Lower leg skin (tissue), 3 donors: Measurements from ENCODE around the gene GPC4.

Experiments
- CTCF ChIP-seq, 3 donors: fragments of 450-650 bp; IDR thresholded peaks; one replicate each; pipeline ENCODE4 v1.5.1; 2016; ENCODE audit warnings: antibody characterized with exemption in 3 of 3, mild to moderate bottlenecking in 3 of 3, moderate library complexity in 2 of 3
- POLR2A ChIP-seq, 2 donors: fragments of 450-650 bp; IDR thresholded peaks; one replicate each; pipeline ENCODE4 v1.6.1; 2016 to 2017; ENCODE audit warnings: antibody characterized with exemption in 2 of 2, mild to moderate bottlenecking in 1 of 2, moderate library complexity in 1 of 2

- TF ChIP-seq CTCF (IDR thresholded peaks at IDR 0.05) (no peak), POLR2A (IDR thresholded peaks at IDR 0.05) (no peak)
Measured at GRCh38 chrX:133265331-133265730, 150.0 kb downstream of the GPC4 start.
